ENCODE data around the gene JMJD1C.

- TF ChIP-seq POLR2AphosphoS5 (IDR thresholded peaks at IDR 0.05; ENCODE audit: insufficient read depth, low read depth, low read length) (no peak), GATA2 (IDR thresholded peaks at IDR 0.05; ENCODE audit: insufficient read depth, insufficient read length, low read depth, low read length) (no peak)
- TF ChIP-seq, protein P1, sequence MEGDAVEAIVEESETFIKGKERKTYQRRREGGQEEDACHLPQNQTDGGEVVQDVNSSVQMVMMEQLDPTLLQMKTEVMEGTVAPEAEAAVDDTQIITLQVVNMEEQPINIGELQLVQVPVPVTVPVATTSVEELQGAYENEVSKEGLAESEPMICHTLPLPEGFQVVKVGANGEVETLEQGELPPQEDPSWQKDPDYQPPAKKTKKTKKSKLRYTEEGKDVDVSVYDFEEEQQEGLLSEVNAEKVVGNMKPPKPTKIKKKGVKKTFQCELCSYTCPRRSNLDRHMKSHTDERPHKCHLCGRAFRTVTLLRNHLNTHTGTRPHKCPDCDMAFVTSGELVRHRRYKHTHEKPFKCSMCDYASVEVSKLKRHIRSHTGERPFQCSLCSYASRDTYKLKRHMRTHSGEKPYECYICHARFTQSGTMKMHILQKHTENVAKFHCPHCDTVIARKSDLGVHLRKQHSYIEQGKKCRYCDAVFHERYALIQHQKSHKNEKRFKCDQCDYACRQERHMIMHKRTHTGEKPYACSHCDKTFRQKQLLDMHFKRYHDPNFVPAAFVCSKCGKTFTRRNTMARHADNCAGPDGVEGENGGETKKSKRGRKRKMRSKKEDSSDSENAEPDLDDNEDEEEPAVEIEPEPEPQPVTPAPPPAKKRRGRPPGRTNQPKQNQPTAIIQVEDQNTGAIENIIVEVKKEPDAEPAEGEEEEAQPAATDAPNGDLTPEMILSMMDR (IDR thresholded peaks at IDR 0.05; ENCODE audit: extremely low read depth in 1 of 2, insufficient read depth in 1 of 2, low read depth in 1 of 2, low read length in 2 of 2), result no peak
Measured at GRCh38 chr10:63125459-63125858, 340.3 kb downstream of the JMJD1C start.

All from endothelial cell of umbilical vein (primary cell).